IMR-90 (cell line): ENCODE data around the gene SLC6A9.

ENCODE experiments used
- CEBPB ChIP-seq: IDR thresholded peaks from 2 replicates; pipeline ENCODE4 v1.6.1; 2012; ENCODE audit warnings: low read depth, low read length, improper control_type of control experiment
- CHD1 ChIP-seq: IDR thresholded peaks from 2 replicates; pipeline ENCODE4 v1.6.1; 2012; ENCODE audit warnings: low read depth, low read length, improper control_type of control experiment
- FOS ChIP-seq: fragments of 150-350 bp; IDR thresholded peaks from 2 replicates; pipeline ENCODE4 v1.6.1; 2016; ENCODE audit warnings: low read depth, low read length
- MAZ ChIP-seq: IDR thresholded peaks from 2 replicates; pipeline ENCODE4 v1.6.1; 2012; ENCODE audit warnings: low read depth, mild to moderate bottlenecking, low read length, improper control_type of control experiment, moderate library complexity, borderline replicate concordance
- MXI1 ChIP-seq: IDR thresholded peaks from 2 replicates; pipeline ENCODE4 v1.6.1; 2012; ENCODE audit warnings: low read depth, mild to moderate bottlenecking, low read length, moderate library complexity, borderline replicate concordance
- POLR2A ChIP-seq: IDR thresholded peaks from 2 replicates; pipeline ENCODE4 v1.6.1; 2012; ENCODE audit warnings: mild to moderate bottlenecking, low read depth, low read length
- RCOR1 ChIP-seq: IDR thresholded peaks from 2 replicates; pipeline ENCODE4 v1.6.1; 2012; ENCODE audit warnings: mild to moderate bottlenecking, low read length, improper control_type of control experiment; ENCODE audit not compliant: insufficient replicate concordance
- TF ChIP-seq, protein P1 (sequence below): conservative IDR thresholded peaks from 2 replicates; pipeline ENCODE4 v1.5.1; 2012; ENCODE audit warnings: mild to moderate bottlenecking, low read depth, low read length, improper control_type of control experiment
- TF ChIP-seq, protein P2 (sequence below): fragments of 150-350 bp; IDR thresholded peaks from 2 replicates; pipeline ENCODE4 v1.6.1; 2017; ENCODE audit warnings: mild to moderate bottlenecking, antibody characterized with exemption, low read length, low read depth

DNA sequence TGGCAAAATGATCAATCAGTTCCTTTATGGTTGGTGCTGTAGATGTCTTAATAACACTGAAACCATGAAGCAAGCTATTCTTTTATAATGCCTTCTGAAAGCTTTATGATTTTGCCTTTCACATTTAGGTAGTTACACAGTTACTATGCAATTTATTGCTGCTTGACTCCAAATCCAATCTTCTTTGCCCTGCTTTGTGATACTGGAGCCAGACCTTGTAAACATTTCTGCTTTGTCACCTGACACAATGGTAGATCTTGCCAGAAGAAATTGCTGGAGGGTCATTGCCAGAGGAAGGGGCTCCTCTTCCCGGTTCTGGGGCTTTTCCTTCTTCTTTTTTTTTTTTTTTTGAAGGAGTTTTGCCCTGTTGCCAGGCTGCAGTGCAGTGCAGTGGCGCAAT is 46.8 kb upstream of the SLC6A9 start:
- TF ChIP-seq, protein P1, sequence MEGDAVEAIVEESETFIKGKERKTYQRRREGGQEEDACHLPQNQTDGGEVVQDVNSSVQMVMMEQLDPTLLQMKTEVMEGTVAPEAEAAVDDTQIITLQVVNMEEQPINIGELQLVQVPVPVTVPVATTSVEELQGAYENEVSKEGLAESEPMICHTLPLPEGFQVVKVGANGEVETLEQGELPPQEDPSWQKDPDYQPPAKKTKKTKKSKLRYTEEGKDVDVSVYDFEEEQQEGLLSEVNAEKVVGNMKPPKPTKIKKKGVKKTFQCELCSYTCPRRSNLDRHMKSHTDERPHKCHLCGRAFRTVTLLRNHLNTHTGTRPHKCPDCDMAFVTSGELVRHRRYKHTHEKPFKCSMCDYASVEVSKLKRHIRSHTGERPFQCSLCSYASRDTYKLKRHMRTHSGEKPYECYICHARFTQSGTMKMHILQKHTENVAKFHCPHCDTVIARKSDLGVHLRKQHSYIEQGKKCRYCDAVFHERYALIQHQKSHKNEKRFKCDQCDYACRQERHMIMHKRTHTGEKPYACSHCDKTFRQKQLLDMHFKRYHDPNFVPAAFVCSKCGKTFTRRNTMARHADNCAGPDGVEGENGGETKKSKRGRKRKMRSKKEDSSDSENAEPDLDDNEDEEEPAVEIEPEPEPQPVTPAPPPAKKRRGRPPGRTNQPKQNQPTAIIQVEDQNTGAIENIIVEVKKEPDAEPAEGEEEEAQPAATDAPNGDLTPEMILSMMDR, result no peak
- no peak for TF ChIP-seq POLR2A
- TF ChIP-seq CHD1, result no peak
- no peak for TF ChIP-seq FOS
- TF ChIP-seq CEBPB, result no peak
- TF ChIP-seq, protein P2, sequence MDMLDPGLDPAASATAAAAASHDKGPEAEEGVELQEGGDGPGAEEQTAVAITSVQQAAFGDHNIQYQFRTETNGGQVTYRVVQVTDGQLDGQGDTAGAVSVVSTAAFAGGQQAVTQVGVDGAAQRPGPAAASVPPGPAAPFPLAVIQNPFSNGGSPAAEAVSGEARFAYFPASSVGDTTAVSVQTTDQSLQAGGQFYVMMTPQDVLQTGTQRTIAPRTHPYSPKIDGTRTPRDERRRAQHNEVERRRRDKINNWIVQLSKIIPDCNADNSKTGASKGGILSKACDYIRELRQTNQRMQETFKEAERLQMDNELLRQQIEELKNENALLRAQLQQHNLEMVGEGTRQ, result no peak
- TF ChIP-seq MAZ, result no peak
- no peak for TF ChIP-seq MXI1
- no peak for TF ChIP-seq RCOR1
